Lower leg skin (tissue), 4 donors: Measurements from ENCODE around the gene RNU7-1. TPM values are rescaled to one million over a fixed set of nuclear protein-coding genes. Genes with fewer than 3 reads are reported as not detected.

Experiments
- DNase-seq, 2 donors: peaks; one replicate each; pipeline ENCODE4 v3.0.0-alpha.2; 2019; ENCODE audit warnings: low spot score in 2 of 2
- H3K4me3 ChIP-seq: fragments of 200-600 bp; sonication (generic); 2 replicates; pipeline ENCODE4 v1.5.1; 2017; ENCODE audit warnings: mild to moderate bottlenecking, low read depth; ENCODE audit not compliant: poor library complexity, severe bottlenecking
- POLR2A ChIP-seq, 2 donors: fragments of 450-650 bp; IDR thresholded peaks; one replicate each; pipeline ENCODE4 v1.6.1; 2016 to 2017; ENCODE audit warnings: antibody characterized with exemption in 2 of 2, mild to moderate bottlenecking in 1 of 2, moderate library complexity in 1 of 2
- WGBS, 2 donors: methylation state at CpG; one replicate each; pipeline ENCODE4 v1.1.5; 2018; 5-methylcytosine and 5-hydroxymethylcytosine counted together
- intact Hi-C: fragments of 100-400 bp; cut with DNase I; formaldehyde crosslinking; loops from one replicate; pipeline ENCODE4 v1.15.0; 2023; ENCODE audit warnings: low total_unique reads
- total RNA-seq, 4 donors: library from RNA; depleted of rRNA; stranded (reverse); fragments of >200 nt; gene quantifications; one replicate each; pipeline ENCODE4 v1.1.0, GENCODE V29; 2016
- TF ChIP-seq, protein P1 (sequence below), 3 donors: fragments of 450-650 bp; IDR thresholded peaks; one replicate each; pipeline ENCODE4 v1.5.1; 2016; ENCODE audit warnings: antibody characterized with exemption in 3 of 3, mild to moderate bottlenecking in 3 of 3, moderate library complexity in 2 of 3

The RNU7-1 gene
- total RNA-seq, 4 donors from 2014 or later: not detected

DNA sequence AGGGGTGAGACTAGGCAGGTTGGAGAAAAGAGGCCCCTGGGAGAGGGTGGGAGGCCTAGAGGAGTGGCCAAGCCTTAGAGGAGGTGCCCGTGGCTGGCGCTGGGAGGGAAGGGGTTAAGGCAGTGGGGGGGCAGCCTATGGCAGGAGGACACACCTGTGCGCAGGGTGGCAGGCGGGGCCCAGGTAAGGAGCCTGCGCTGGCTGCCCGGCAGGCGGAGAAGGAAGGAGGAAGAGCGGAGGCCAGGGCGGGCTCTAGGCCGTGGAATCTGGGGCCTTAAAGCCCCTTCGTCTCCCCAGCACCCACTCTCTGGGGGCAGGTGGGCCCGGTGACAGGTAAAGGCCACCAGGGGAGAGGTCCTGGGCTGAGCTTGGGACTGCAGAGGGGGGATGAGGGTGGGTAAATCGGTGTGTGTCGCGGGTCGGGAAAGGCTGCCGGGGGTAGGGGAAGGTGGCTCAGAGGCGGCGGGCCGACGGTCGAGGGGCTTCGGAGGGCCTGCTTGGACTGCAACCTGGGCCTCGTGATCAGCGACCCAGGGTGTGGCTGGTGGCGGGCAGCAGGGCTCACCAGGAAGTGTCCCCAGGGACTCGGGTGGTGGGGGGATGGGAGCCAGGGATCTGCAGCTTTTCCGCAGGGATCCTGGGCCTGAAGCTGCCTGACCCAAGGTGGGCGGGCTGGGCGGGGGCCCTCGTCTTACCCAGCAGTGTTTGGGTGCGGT, 19.6 kb downstream of the RNU7-1 start:
- H3K4me3 ChIP-seq: peak overlapping the region; percentile 45
- DNase-seq: peak in 1 of 2 donors; percentile 93
- no peak for TF ChIP-seq POLR2A (IDR thresholded peaks at IDR 0.05)
- TF ChIP-seq, protein P1, sequence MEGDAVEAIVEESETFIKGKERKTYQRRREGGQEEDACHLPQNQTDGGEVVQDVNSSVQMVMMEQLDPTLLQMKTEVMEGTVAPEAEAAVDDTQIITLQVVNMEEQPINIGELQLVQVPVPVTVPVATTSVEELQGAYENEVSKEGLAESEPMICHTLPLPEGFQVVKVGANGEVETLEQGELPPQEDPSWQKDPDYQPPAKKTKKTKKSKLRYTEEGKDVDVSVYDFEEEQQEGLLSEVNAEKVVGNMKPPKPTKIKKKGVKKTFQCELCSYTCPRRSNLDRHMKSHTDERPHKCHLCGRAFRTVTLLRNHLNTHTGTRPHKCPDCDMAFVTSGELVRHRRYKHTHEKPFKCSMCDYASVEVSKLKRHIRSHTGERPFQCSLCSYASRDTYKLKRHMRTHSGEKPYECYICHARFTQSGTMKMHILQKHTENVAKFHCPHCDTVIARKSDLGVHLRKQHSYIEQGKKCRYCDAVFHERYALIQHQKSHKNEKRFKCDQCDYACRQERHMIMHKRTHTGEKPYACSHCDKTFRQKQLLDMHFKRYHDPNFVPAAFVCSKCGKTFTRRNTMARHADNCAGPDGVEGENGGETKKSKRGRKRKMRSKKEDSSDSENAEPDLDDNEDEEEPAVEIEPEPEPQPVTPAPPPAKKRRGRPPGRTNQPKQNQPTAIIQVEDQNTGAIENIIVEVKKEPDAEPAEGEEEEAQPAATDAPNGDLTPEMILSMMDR (IDR thresholded peaks at IDR 0.05): no peak
- intact Hi-C loops: loop anchor here (10.0 kb wide), 1 partner anchor 88 kb away; the partner anchor contains the start of gene SPSB2
- WGBS, 2 donors: 46 to 63% methylated on average over 27 to 28 of the region's 32 CpGs

DNA sequence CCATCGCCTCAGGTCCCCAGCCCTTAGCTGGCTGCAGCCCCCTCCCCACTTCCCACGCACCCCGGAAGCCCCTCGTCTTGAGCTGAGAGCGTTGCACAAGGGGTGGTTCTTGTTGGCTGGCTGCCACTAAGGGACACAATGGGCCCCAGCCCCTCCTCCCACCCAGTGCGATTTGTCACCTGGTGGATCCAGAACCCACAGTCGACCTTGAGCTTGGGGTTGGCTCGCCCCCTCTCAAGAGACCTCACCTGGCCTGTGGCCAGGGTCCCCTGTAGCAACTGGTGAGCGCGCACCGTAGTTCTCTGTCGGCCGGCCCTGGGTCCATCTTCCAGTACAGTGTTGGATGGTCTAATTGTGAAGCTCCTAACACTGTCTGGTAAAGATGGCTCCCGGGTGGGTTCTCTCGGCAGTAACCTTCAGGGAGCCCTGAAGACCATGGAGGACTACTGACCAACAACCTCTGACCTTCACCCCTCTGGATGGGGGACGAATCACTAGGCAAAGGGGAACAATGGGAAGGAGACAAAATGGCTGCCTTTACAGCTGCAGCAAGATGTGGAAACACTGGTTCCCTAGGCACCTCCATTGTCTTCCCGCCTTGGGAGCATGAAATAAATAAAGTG, 20.3 kb downstream of the RNU7-1 start:
- TF ChIP-seq, protein P1 (IDR thresholded peaks at IDR 0.05): no peak
- no peak for TF ChIP-seq POLR2A (IDR thresholded peaks at IDR 0.05)
- no peak for DNase-seq
- intact Hi-C loops: loop anchor here (10.0 kb wide), 1 partner anchor 89 kb away; the partner anchor contains the start of gene SPSB2
- 53 to 54% methylated on average over 12 to 17 of the region's 17 CpGs for WGBS, 2 donors
- H3K4me3 ChIP-seq: peak overlapping the region; percentile 9

DNA sequence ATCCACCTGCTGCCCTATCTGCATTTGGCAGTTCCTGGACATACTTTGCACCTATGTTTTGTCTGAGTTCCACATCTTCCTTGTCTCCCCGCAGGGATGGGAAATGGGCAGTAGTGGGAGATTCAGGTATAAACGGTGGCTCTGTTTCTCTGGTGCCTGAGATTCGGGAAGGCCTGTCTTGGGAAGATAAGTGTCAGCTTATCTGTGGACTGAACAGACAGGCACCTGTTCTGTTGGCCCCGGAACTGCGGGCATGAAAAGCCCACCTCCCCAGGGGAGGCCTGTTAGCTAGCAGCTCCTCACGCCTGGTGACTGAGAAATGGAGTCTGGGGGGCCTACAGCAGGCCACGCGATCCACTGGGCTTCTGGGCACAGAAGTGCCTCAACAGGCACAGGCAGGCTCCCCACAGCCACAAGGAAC, 21.0 kb downstream of the RNU7-1 start:
- H3K4me3 ChIP-seq: no peak overlapping the region
- intact Hi-C loops: loop anchor here (10.0 kb wide), 1 partner anchor 90 kb away; the partner anchor contains the start of gene SPSB2
- TF ChIP-seq POLR2A (IDR thresholded peaks at IDR 0.05): no peak
- TF ChIP-seq, protein P1 (IDR thresholded peaks at IDR 0.05): no peak
- WGBS, 2 donors: 51 to 57% methylated on average over 8 of the region's 8 CpGs
- no peak for DNase-seq

DNA sequence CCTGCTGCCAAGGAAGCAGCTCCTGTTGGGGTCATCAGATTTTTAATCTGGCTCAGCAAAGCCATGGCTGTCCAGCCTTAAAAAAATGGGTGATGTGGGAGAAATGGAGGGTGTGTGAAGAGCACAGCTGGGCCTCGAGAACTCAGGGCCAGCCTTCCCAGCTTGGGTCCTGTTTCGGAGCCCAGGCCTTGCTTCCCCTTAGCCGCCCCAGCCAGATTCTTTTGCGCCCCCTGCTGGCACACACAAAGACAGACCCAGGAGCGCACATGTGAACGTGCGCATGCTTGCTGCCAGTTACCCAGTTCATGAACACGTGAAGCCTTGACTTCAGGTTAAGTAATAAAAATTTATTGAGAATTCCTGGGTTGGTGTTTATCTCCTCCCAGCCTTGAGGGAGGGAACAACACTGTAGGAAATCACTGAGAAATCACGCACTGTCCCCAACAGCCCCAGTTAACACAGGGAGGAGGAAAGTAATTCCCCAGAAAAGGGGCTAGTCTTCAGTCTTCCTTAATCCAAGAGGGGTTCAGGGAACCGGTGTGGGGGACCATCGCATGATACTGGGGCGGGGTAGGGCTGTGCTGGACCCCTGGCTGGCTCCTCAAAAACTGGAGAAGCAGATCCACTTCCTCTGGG, 21.5 kb downstream of the RNU7-1 start:
- TF ChIP-seq POLR2A (IDR thresholded peaks at IDR 0.05): no peak
- TF ChIP-seq, protein P1 (IDR thresholded peaks at IDR 0.05): peak in 1 of 3 donors; percentile 94
- no peak overlapping the region for H3K4me3 ChIP-seq
- DNase-seq: peak; percentile 85 to 97
- intact Hi-C loops: loop anchor here (10.0 kb wide), 1 partner anchor 90 kb away; the partner anchor contains the start of gene SPSB2
- WGBS, 2 donors: 14 to 22% methylated on average over 10 to 12 of the region's 12 CpGs

DNA sequence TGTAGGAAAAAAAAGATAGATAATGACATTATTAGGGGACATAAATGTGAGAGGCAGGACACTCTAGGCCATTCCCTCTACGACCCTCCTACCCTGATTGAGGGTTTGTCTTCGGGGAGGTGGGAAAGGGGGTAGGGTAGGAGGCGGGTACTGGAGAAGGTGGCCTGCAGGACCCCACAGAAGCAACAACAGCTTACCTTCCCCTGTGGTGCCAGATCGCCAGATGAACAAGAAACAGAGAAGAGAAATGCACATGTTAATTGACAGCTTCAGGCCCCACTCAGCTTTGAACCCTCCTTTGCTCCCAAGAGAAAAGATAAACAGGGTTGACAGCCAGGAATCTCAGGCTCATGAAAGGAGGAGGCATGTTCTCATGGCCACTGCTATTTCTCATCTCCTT, 22.1 kb downstream of the RNU7-1 start:
- no peak overlapping the region for H3K4me3 ChIP-seq
- intact Hi-C loops: loop anchor here (10.0 kb wide), 1 partner anchor 91 kb away; the partner anchor contains the start of gene SPSB2
- DNase-seq: peak in 1 of 2 donors; percentile 83
- TF ChIP-seq POLR2A (IDR thresholded peaks at IDR 0.05): no peak
- TF ChIP-seq, protein P1 (IDR thresholded peaks at IDR 0.05): no peak
- 74 to 78% methylated on average over 4 of the region's 4 CpGs for WGBS, 2 donors
